H1 (cell line): ENCODE data around the gene TNS3. TPM values are rescaled to one million over a fixed set of nuclear protein-coding genes. Genes with fewer than 3 reads are reported as not detected.

Source experiments
- CTCF ChIA-PET: fragments of 300-600 bp; sonication (Branson Sonifier 250); formaldehyde crosslinking; loops from one replicate; lab custom pipeline; 2021; ENCODE audit not compliant: partially characterized antibody; lab: Charles Lee
- POLR2A ChIA-PET: fragments of 300-600 bp; sonication (Branson Sonifier 250); formaldehyde crosslinking; loops from one replicate; lab custom pipeline; 2021; ENCODE audit warnings: inconsistent platforms; ENCODE audit not compliant: partially characterized antibody; lab: Charles Lee
- DNase-seq, 2 experiments: peaks; one replicate each; pipeline versions ENCODE4 v3.0.0 to v3.0.0-alpha.2; 2010 to 2022; ENCODE audit warnings: low spot score in 2 of 2, low read depth in 1 of 2, mixed read lengths in 1 of 2
- FAIRE-seq: peaks from 2 replicates; lab custom pipeline; 2011; peaks lifted over from hg19 to GRCh38; lab: Jason Lieb, UNC
- H2AFZ ChIP-seq: 2 replicates; pipeline ENCODE4 v1.8.1; 2012; ENCODE audit warnings: low read length, inconsistent platforms
- H2AK5ac ChIP-seq: 2 replicates; pipeline ENCODE4 v1.6.1; 2013; ENCODE audit warnings: low read depth, low read length
- H2BK120ac ChIP-seq: replicated peaks from 2 replicates; pipeline ENCODE3; 2013; ENCODE audit warnings: low read depth, low read length, inconsistent platforms
- H2BK12ac ChIP-seq: 2 replicates; pipeline ENCODE4 v1.6.1; 2013; ENCODE audit warnings: low read depth, low read length
- H2BK15ac ChIP-seq: 2 replicates; pipeline ENCODE4 v1.6.1; 2013; ENCODE audit warnings: low read length
- H2BK20ac ChIP-seq: 2 replicates; pipeline ENCODE4 v1.6.1; 2013; ENCODE audit warnings: low read length
- H2BK5ac ChIP-seq: 2 replicates; pipeline ENCODE4 v1.6.1; 2013; ENCODE audit warnings: low read depth, low read length
- H3K14ac ChIP-seq: 2 replicates; pipeline ENCODE4 v1.6.1; 2013; ENCODE audit warnings: inconsistent platforms; ENCODE audit not compliant: insufficient read length
- H3K18ac ChIP-seq: 2 replicates; pipeline ENCODE4 v1.6.1; 2013; ENCODE audit warnings: low read length; ENCODE audit errors: extremely low read depth
- H3K23ac ChIP-seq: 2 replicates; pipeline ENCODE4 v1.6.1; 2013; ENCODE audit warnings: inconsistent platforms; ENCODE audit not compliant: insufficient read length
- H3K23me2 ChIP-seq: 2 replicates; pipeline ENCODE4 v1.6.1; 2013; ENCODE audit warnings: low read depth, low read length
- H3K27ac ChIP-seq: 2 replicates; pipeline ENCODE4 v1.6.1; 2011; ENCODE audit warnings: low read depth, low read length, inconsistent platforms
- H3K27me3 ChIP-seq, 4 experiments: replicated peaks in 1 of 4; 1 replicate in 1 of 4; 2 replicates in 3 of 4; pipeline versions ENCODE4 v1.6.1 to v1.8.1; 2011 to 2013; ENCODE audit warnings: low read length in 3 of 4, mild to moderate bottlenecking in 3 of 4, inconsistent platforms in 2 of 4, mixed read lengths in 2 of 4, moderate library complexity in 1 of 4; ENCODE audit not compliant: control insufficient read depth in 3 of 4, insufficient read depth in 3 of 4; ENCODE audit errors: extremely low read depth in 1 of 4
- H3K36me3 ChIP-seq, 4 experiments: 2 replicates each; pipeline versions ENCODE4 v1.6.1 to v1.8.1; 2011 to 2013; ENCODE audit warnings: mild to moderate bottlenecking in 4 of 4, low read length in 3 of 4, moderate library complexity in 2 of 4, control low read depth in 1 of 4, inconsistent platforms in 1 of 4; ENCODE audit not compliant: insufficient read depth in 4 of 4, control insufficient read depth in 2 of 4
- H3K4ac ChIP-seq: replicated peaks from 2 replicates; pipeline ENCODE3; 2013; ENCODE audit warnings: low read length, low read depth, mixed read lengths, inconsistent platforms; ENCODE audit not compliant: insufficient read length
- H3K4me1 ChIP-seq, 4 experiments: replicated peaks in 1 of 4; 1 replicate in 1 of 4; 2 replicates in 3 of 4; pipeline versions ENCODE4 v1.6.1 to v1.8.1; 2011 to 2013; ENCODE audit warnings: low read length in 3 of 4, inconsistent platforms in 2 of 4, mixed read lengths in 1 of 4; ENCODE audit not compliant: insufficient read depth in 4 of 4, control insufficient read depth in 3 of 4
- H3K4me2 ChIP-seq, 2 experiments: 2 replicates each; pipeline versions ENCODE4 v1.6.1 to v1.8.1; 2011 to 2013; ENCODE audit warnings: low read depth in 2 of 2, low read length in 2 of 2, control low read depth in 1 of 2, inconsistent platforms in 1 of 2, mild to moderate bottlenecking in 1 of 2; ENCODE audit not compliant: insufficient read depth in 1 of 2
- H3K4me3 ChIP-seq, 4 experiments: fragments of 200-600, 300-600 bp in 1 of 4; sonication (generic), shearing (Covaris generic), sonication (Bioruptor Twin) in 1 of 4; 2 replicates each; pipeline versions ENCODE4 v1.5.1 to v1.8.1; 2011 to 2016; ENCODE audit warnings: low read length in 4 of 4, low read depth in 3 of 4, control low read depth in 2 of 4, inconsistent platforms in 2 of 4, mild to moderate bottlenecking in 2 of 4, mixed read lengths in 1 of 4, moderate library complexity in 1 of 4; ENCODE audit not compliant: insufficient read depth in 2 of 4; ENCODE audit errors: extremely low read depth in 1 of 4
- H3K56ac ChIP-seq: replicated peaks from 2 replicates; pipeline ENCODE3; 2013; ENCODE audit warnings: low read depth, mild to moderate bottlenecking, mixed read lengths, low read length, inconsistent platforms; ENCODE audit not compliant: insufficient read length
- H3K79me1 ChIP-seq: 2 replicates; pipeline ENCODE4 v1.6.1; 2013; ENCODE audit warnings: low read depth, low read length, control low read depth
- H3K79me2 ChIP-seq, 2 experiments: 2 replicates each; pipeline versions ENCODE4 v1.6.1 to v1.8.1; 2012 to 2013; ENCODE audit warnings: low read length in 2 of 2, mild to moderate bottlenecking in 2 of 2, inconsistent platforms in 1 of 2; ENCODE audit not compliant: insufficient read depth in 2 of 2, control insufficient read depth in 1 of 2
- H3K9ac ChIP-seq, 4 experiments: replicated peaks in 1 of 4; 1 replicate in 1 of 4; 2 replicates in 3 of 4; pipeline versions ENCODE4 v1.6.1 to v1.8.1; 2011 to 2013; ENCODE audit warnings: low read depth in 3 of 4, low read length in 3 of 4, control low read depth in 2 of 4, mild to moderate bottlenecking in 2 of 4, moderate library complexity in 2 of 4, inconsistent platforms in 1 of 4; ENCODE audit errors: extremely low read depth in 1 of 4
- H3K9me3 ChIP-seq, 2 experiments: 2 replicates each; pipeline versions ENCODE4 v1.6.1 to v1.8.1; 2012 to 2013; ENCODE audit warnings: mild to moderate bottlenecking in 2 of 2, moderate library complexity in 2 of 2, control low read depth in 1 of 2, inconsistent platforms in 1 of 2, low read depth in 1 of 2, low read length in 1 of 2, mixed read lengths in 1 of 2; ENCODE audit not compliant: insufficient read depth in 2 of 2
- H4K20me1 ChIP-seq, 2 experiments: replicated peaks in 1 of 2; 2 replicates each; pipeline versions ENCODE3 to v1.8.1; 2011 to 2013; ENCODE audit warnings: inconsistent platforms in 2 of 2, low read length in 2 of 2, mild to moderate bottlenecking in 1 of 2; ENCODE audit not compliant: insufficient read depth in 2 of 2, control insufficient read depth in 1 of 2
- H4K5ac ChIP-seq: 2 replicates; pipeline ENCODE4 v1.6.1; 2013; ENCODE audit warnings: low read length, low read depth, mixed read lengths, inconsistent platforms; ENCODE audit not compliant: insufficient read length
- H4K8ac ChIP-seq: 2 replicates; pipeline ENCODE4 v1.8.0; 2013; ENCODE audit warnings: mild to moderate bottlenecking, moderate library complexity, low read length, inconsistent platforms; ENCODE audit not compliant: insufficient read depth; ENCODE audit errors: extremely low read depth
- H4K91ac ChIP-seq: replicated peaks from 2 replicates; pipeline ENCODE3; 2013; ENCODE audit warnings: low read length, mixed read lengths, inconsistent platforms; ENCODE audit not compliant: insufficient read length
- EZH2 ChIP-seq: fragments of 200-600 bp; sonication (generic); IDR thresholded peaks from 2 replicates; pipeline ENCODE4 v1.7.1; 2012; ENCODE audit warnings: low read depth, mild to moderate bottlenecking, moderate library complexity, low read length, inconsistent platforms; ENCODE audit not compliant: severe bottlenecking
- KDM4A ChIP-seq: IDR thresholded peaks from one replicate; pipeline ENCODE4 v1.7.1; 2012; ENCODE audit warnings: low read depth, mild to moderate bottlenecking, moderate library complexity, low read length, inconsistent platforms; ENCODE audit not compliant: severe bottlenecking
- RXRA ChIP-seq: IDR thresholded peaks from 2 replicates; pipeline ENCODE4 v1.6.1; 2011; ENCODE audit warnings: low read depth, mild to moderate bottlenecking, low read length, moderate library complexity; ENCODE audit not compliant: insufficient read depth
- WGBS, 2 experiments: shearing (Covaris generic) in 1 of 2; methylation state at CpG; one replicate each; pipeline versions ENCODE4 v1.1.6 to v1.1.7; 2013 to 2015; ENCODE audit warnings: low lambda C conversion rate in 2 of 2, mixed read lengths in 2 of 2, inconsistent platforms in 1 of 2, low coverage in 1 of 2, missing lambda C conversion rate in 1 of 2; ENCODE audit not compliant: insufficient replicate concordance in 2 of 2, insufficient coverage in 1 of 2, insufficient read length in 1 of 2; ENCODE audit errors: extremely low coverage in 1 of 2, missing lambda C conversion rate in 1 of 2; 5-methylcytosine and 5-hydroxymethylcytosine counted together
- polyA plus RNA-seq, 7 experiments: library from polyadenylated mRNA; depleted of rRNA in 3 of 7; stranded (reverse) in 5 of 7; unstranded in 2 of 7; fragments of >200 nt in 5 of 7; fragments of 200-250 nt in 2 of 7; gene quantifications; 1 replicate in 5 of 7; 2 replicates in 1 of 7; 4 replicates in 1 of 7; pipeline versions ENCODE4 v1.2.1 to v1.2.3, GENCODE V29; 2011 to 2013; ENCODE audit warnings: missing spikeins in 2 of 7, mixed read lengths in 2 of 7
- total RNA-seq: library from RNA; stranded (reverse); fragmentation: NEBNext Ultra II Directional; extraction: Animal tissue kit (Norgen Biotek cat#: 25700); gene quantifications from 2 replicates; pipeline ENCODE4 v1.2.1, GENCODE V29; 2021
- TF ChIP-seq, protein P1 (sequence below): IDR thresholded peaks from 2 replicates; pipeline ENCODE4 v1.6.1; 2011; ENCODE audit warnings: low read depth, mild to moderate bottlenecking, low read length; ENCODE audit not compliant: insufficient read depth

Gene TNS3
- total and polyA plus RNA-seq, 2 of the 8 experiments (the other 6 are each of a cell fraction or from before 2014, with no cell fraction given): 11.9 to 24.2 TPM

DNA sequence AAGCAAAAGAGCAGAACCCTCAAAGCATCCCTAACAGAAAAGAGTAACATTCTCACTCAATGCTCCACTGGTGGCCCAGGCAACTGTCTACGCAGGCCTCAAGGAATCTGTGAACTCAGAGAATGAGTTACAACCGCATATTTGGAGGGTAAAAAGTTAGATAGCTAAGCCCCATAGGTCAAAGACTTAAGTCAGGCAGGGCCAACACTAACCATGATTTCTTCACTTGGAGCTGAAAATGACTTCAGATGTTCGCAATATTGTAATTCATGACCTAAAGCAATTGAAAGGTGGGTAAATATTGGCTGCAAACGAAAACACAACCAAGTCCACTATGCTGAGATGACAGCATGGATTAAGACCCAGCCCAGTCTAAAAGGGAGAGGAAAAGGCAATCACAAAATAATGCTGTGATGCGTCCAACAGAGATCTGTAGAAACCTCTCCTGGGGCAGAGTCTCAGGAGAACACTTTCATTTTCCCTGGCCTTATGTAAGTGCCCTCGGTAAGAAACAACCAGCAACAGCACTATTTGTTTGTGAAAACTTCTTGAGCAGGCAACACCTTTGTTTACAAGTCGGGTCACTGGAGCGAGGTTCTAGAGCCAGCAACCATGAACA is 176.5 kb downstream of the TNS3 start:
- H2BK12ac ChIP-seq: no peak overlapping the region
- 89% methylated on average over 8 of the region's 8 CpGs; no CpG with 5 or more reads in 1 of the 2 experiments for WGBS, 2 experiments
- no peaks in the 10 kb centered on the region for H3K27me3 ChIP-seq
- no peak overlapping the region for H3K56ac ChIP-seq
- H3K36me3 ChIP-seq: no peaks in the 10 kb centered on the region; a peak in 2 of 8 replicates
- CTCF ChIA-PET: interaction anchor here (0.7 to 1.0 kb wide), 2 partner anchors 15 to 139 kb away, joined by 3 read pairs; no protein-coding TSS in a partner anchor
- no peak overlapping the region for H3K4ac ChIP-seq
- TF ChIP-seq, protein P1, sequence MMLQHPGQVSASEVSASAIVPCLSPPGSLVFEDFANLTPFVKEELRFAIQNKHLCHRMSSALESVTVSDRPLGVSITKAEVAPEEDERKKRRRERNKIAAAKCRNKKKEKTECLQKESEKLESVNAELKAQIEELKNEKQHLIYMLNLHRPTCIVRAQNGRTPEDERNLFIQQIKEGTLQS: no peak
- TF ChIP-seq EZH2 (no peak), RXRA (no peak), KDM4A (no peak)
- no peaks in the 10 kb centered on the region for H3K9me3 ChIP-seq
- no peak overlapping the region for H4K91ac ChIP-seq
- no peak overlapping the region for H2AFZ ChIP-seq
- no peaks in the 10 kb centered on the region for H4K20me1 ChIP-seq
- H3K23ac ChIP-seq: no peak overlapping the region
- POLR2A ChIA-PET: no interaction called here
- H3K4me2 ChIP-seq: no peak overlapping the region
- H2AK5ac ChIP-seq: no peak overlapping the region
- no peak overlapping the region for H4K5ac ChIP-seq
- no peak overlapping the region for H3K18ac ChIP-seq
- no peak overlapping the region for H2BK120ac ChIP-seq
- no peak overlapping the region for H3K9ac ChIP-seq
- FAIRE-seq: no peak
- DNase-seq: no peak
- H3K79me2 ChIP-seq: no peaks in the 10 kb centered on the region
- H3K14ac ChIP-seq: no peak overlapping the region
- H2BK15ac ChIP-seq: no peak overlapping the region
- peaks cover 0 to 12% (median 4%) of the 10 kb centered on the region in 4 experiments; a peak in 4 of 7 replicates for H3K4me1 ChIP-seq
- H3K4me3 ChIP-seq: no peak overlapping the region
- H2BK20ac ChIP-seq: no peak overlapping the region
- H3K23me2 ChIP-seq: no peaks in the 10 kb centered on the region
- no peak overlapping the region for H4K8ac ChIP-seq
- no peak overlapping the region for H3K27ac ChIP-seq
- H2BK5ac ChIP-seq: no peak overlapping the region
- no peaks in the 10 kb centered on the region for H3K79me1 ChIP-seq
